Fibroblast of skin of left quadriceps (primary cell): ENCODE measurements around the gene TENM4.

ENCODE experiments used
- DNase-seq, 2 experiments: peaks; one replicate each; pipeline ENCODE4 v3.0.0-alpha.2; 2013; ENCODE audit warnings: low read depth in 2 of 2

TENM4 gene

GRCh38 chr11:78795621-78796261 is 645.1 kb downstream of the TENM4 start:
- DNase-seq: no peak

GRCh38 chr11:78791964-78792363 is 648.9 kb downstream of the TENM4 start:
- no peak for DNase-seq

- DNase-seq: no peak
Measured at GRCh38 chr11:78791254-78791653, 649.6 kb downstream of the TENM4 start.

- DNase-seq: no peak
Measured at GRCh38 chr11:78790784-78791183, 650.0 kb downstream of the TENM4 start.

GRCh38 chr11:78789375-78789774 is 651.5 kb downstream of the TENM4 start:
- DNase-seq: no peak

- DNase-seq: no peak
Measured at GRCh38 chr11:78788533-78788932, 652.3 kb downstream of the TENM4 start.

- DNase-seq: no peak
Measured at GRCh38 chr11:78787696-78788095, 653.1 kb downstream of the TENM4 start.

- no peak for DNase-seq
Measured at GRCh38 chr11:78786746-78787145, 654.1 kb downstream of the TENM4 start.

GRCh38 chr11:78786086-78786485 is 654.7 kb downstream of the TENM4 start:
- DNase-seq: no peak

GRCh38 chr11:78784321-78785061 is 656.3 kb downstream of the TENM4 start:
- peak; percentile 50 to 53 for DNase-seq

- DNase-seq: no peak
Measured at GRCh38 chr11:78783846-78784245, 657.0 kb downstream of the TENM4 start.

- DNase-seq: no peak
Measured at GRCh38 chr11:78783301-78783700, 657.5 kb downstream of the TENM4 start.

- no peak for DNase-seq
Measured at GRCh38 chr11:78782725-78783124, 658.1 kb downstream of the TENM4 start.

- DNase-seq: no peak
Measured at GRCh38 chr11:78780889-78781288, 659.9 kb downstream of the TENM4 start.

- no peak for DNase-seq
Measured at GRCh38 chr11:78773492-78773891, 667.3 kb downstream of the TENM4 start.

- no peak for DNase-seq
Measured at GRCh38 chr11:78773077-78773476, 667.8 kb downstream of the TENM4 start.

GRCh38 chr11:78772186-78772585 is 668.6 kb downstream of the TENM4 start:
- DNase-seq: no peak

GRCh38 chr11:78770931-78771330 is 669.9 kb downstream of the TENM4 start:
- DNase-seq: no peak

GRCh38 chr11:78768971-78769370 is 671.9 kb downstream of the TENM4 start:
- DNase-seq: no peak

GRCh38 chr11:78768345-78768744 is 672.5 kb downstream of the TENM4 start:
- no peak for DNase-seq

- DNase-seq: no peak
Measured at GRCh38 chr11:78767027-78767932, 673.5 kb downstream of the TENM4 start.

GRCh38 chr11:78764946-78765345 is 675.9 kb downstream of the TENM4 start:
- no peak for DNase-seq
